GM18511 (cell line): ENCODE data around the gene SEC14L1.

Experiments used
- ATAC-seq: cut with Tn5 transposase; IDR thresholded peaks from one replicate; pipeline ENCODE4 v1.9.1; 2021; ENCODE audit warnings: mild to moderate bottlenecking, moderate library complexity; ENCODE audit not compliant: unreplicated experiment

Gene SEC14L1

GRCh38 chr17:77211681-77212080, 70.9 kb downstream of the SEC14L1 start:
- no peak for ATAC-seq

GRCh38 chr17:77212081-77212832, 71.5 kb downstream of the SEC14L1 start:
- ATAC-seq: peak; percentile 74

GRCh38 chr17:77212833-77213777, 72.3 kb downstream of the SEC14L1 start:
- no peak for ATAC-seq

- ATAC-seq: no peak
Observed at GRCh38 chr17:77213778-77214132, 73.0 kb downstream of the SEC14L1 start.

GRCh38 chr17:77214328-77214727, 73.6 kb downstream of the SEC14L1 start:
- ATAC-seq: no peak

GRCh38 chr17:77214743-77215142, 74.0 kb downstream of the SEC14L1 start:
- ATAC-seq: no peak

- ATAC-seq: no peak
Observed at GRCh38 chr17:77215281-77215680, 74.5 kb downstream of the SEC14L1 start.

GRCh38 chr17:77216486-77216885, 75.7 kb downstream of the SEC14L1 start:
- no peak for ATAC-seq

- ATAC-seq: no peak
Observed at GRCh38 chr17:77217123-77217522, 76.4 kb downstream of the SEC14L1 start.

- no peak for ATAC-seq
Observed at GRCh38 chr17:77217566-77217965, 76.8 kb downstream of the SEC14L1 start.

GRCh38 chr17:77218902-77219301, 78.1 kb downstream of the SEC14L1 start:
- no peak for ATAC-seq

- no peak for ATAC-seq
Observed at GRCh38 chr17:77222356-77222755, 81.6 kb downstream of the SEC14L1 start.

- no peak for ATAC-seq
Observed at GRCh38 chr17:77223642-77224420, 83.1 kb downstream of the SEC14L1 start.

GRCh38 chr17:77225265-77225664, 84.5 kb downstream of the SEC14L1 start:
- no peak for ATAC-seq

- no peak for ATAC-seq
Observed at GRCh38 chr17:77227461-77228240, 86.9 kb downstream of the SEC14L1 start.

- ATAC-seq: no peak
Observed at GRCh38 chr17:77228241-77228752, 87.5 kb downstream of the SEC14L1 start.

- ATAC-seq: no peak
Observed at GRCh38 chr17:77228816-77229215, 88.0 kb downstream of the SEC14L1 start.

GRCh38 chr17:77229786-77230435, 89.1 kb downstream of the SEC14L1 start:
- ATAC-seq: no peak

GRCh38 chr17:77230436-77230830, 89.7 kb downstream of the SEC14L1 start:
- no peak for ATAC-seq
